HFF-Myc (cell line): ENCODE data around the gene NPB.

Experiments used
- DNase-seq: peaks from one replicate; pipeline ENCODE4 v3.0.0-alpha.2; 2011; ENCODE audit warnings: low read depth; ENCODE audit errors: extremely low read depth
- H3K4me3 ChIP-seq: replicated peaks from 2 replicates; pipeline ENCODE4 v1.5.1; 2011; ENCODE audit warnings: low read depth, mild to moderate bottlenecking, control low read depth, low read length
- CTCF ChIP-seq: IDR thresholded peaks from 2 replicates; pipeline ENCODE4 v1.5.1; 2012; ENCODE audit warnings: mild to moderate bottlenecking, low read depth, low read length, control low read depth; ENCODE audit errors: missing control alignments

NPB gene

DNA sequence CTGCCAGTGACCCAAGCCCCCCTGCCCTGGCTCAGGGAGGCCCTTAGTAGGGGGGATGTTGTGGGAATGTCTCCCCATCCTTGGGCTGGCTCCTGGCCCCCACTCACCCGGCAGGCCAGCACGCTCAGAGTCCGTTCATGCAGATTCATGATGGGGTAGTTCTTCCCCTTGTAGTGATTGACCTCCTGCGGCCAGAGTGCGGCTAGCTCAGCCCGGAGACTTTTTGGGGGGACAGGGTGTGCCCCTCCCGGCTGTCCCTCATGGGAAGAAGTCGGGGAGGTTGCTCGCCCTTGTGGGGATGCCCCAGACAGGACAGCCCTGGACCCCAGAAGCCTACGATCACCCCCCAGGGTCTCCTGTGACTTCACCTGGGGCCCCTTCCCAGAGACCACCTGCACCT lies 4.0 kb downstream of the NPB start:
- TF ChIP-seq CTCF: no peak
- DNase-seq: no peak
- no peak overlapping the region for H3K4me3 ChIP-seq

DNA sequence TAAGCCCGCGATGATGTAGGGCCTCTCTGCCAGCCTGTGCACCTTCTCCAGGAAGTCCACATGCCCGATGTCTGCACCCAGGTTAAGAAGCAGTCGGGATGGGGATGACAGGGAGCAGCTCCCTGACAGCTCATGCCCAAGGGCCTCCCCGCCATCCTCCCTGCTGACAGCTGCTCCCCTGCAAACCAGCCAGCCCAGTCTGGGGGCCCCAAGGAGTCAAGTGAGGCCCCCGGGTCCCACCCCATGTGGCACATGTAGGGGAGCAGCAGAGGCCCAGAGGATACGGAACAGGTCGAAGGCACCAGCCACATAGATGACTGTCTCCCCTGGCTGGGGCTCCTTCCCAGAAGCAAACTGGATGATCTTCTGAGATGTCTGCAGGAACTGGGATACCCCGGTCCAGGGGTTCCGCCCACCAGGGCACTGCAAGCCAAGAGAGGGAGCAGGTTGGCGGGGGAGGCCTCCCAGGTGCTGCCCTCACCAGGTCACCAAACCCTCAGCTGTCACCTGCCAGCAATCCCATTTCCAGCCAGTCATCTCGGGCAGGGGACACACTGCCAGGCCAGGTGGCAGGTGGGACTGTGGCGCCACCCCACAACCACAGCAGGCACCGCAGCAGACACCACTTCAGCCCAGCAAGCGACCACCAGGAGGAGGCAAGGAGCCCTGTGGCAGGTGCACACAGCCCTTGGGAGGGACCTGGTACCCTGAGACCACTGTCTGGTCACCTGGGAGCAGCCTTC lies 4.6 kb downstream of the NPB start:
- DNase-seq: no peak
- H3K4me3 ChIP-seq: no peak overlapping the region
- peak; percentile 2 for TF ChIP-seq CTCF

GRCh38 chr17:81907219-81908145 lies 5.4 kb downstream of the NPB start:
- peak; percentile 0 for TF ChIP-seq CTCF
- H3K4me3 ChIP-seq: no peak overlapping the region
- no peak for DNase-seq

- DNase-seq: no peak
- no peak for TF ChIP-seq CTCF
- H3K4me3 ChIP-seq: no peak overlapping the region
Observed at GRCh38 chr17:81908793-81909192, 6.8 kb downstream of the NPB start.

DNA sequence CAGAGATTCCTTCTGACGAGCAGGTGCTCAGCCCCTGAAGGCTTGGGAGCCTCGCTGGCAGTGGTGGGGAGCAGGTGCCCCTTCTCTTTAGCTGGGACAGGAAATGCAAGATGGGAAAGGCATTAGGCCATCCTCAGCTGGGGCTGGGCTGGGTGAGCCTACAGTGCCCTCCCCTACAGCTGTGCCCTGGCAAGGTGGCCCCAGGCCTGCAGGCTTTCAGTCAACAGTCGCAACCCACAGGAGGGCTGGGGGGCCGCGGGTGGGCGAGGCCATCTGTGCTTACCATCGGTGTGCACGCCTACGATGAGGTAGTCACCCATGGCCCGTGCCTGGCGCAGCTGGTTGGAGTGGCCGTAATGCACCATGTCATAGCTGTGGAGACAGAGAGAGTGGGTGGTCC lies 7.2 kb downstream of the NPB start:
- TF ChIP-seq CTCF: no peak
- H3K4me3 ChIP-seq: no peak overlapping the region

DNA sequence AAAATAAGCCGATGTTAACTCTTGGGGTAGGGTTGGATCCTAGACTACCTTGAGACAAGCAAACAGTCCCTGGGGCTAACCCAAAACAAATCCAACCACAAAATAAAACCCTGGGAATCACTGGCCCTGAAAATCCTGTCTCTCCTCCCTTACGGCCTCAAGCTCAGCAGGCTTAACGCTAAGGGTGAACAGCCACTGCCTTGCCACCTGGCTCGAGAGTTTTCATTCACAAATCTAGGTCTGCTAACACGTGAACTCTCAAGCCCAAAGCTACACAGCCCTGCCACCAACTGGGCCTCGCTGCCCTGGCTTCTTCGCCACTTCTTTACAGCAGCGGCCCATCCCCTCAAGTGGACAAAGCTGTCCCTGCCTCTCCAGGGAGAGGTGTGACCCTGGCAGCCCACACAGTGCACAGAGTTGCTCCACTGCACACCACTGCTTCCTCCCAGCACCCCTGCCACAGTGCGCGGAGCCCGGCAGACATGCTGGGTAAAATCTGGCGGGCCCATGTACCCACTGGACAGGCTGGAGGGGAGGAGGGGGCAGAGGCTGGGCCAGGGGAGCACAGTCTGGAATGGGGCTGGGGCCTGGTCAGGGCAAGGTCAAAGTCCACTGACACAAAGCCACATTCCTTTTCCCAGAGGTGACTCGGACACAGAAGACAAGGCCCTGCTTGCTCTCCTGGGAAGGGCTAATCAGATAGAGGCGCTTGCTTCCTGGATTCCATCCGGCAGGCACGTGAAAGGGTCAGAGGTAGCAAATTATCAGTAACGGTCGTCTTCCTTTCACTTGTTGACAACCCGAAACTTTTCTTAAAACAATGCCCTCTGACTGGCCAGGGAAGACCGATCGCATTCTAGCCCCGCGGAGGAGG lies 8.2 kb downstream of the NPB start:
- TF ChIP-seq CTCF: no peak
- no peak for DNase-seq

More for the DNA sequence above, 7.2 kb downstream of the NPB start:
- no peak for DNase-seq

More for the DNA sequence above, 8.2 kb downstream of the NPB start:
- peak overlapping the region; percentile 70 for H3K4me3 ChIP-seq
